K562 (cell line): Measurements from ENCODE around the gene MYO1E. TPM values are rescaled to one million over a fixed set of nuclear protein-coding genes. Genes with fewer than 3 reads are reported as not detected.

Experiments
- ATAC-seq: fragments of 200-7000 bp; cut with Tn5 transposase; 3 replicates; pipeline ENCODE4 v1.9.1; 2020; ENCODE audit warnings: moderate library complexity
- BruUV-seq: library from RNA; stranded (reverse); fragments of 400-500 nt; replicated peaks from 2 replicates; lab custom pipeline; 2021; lab: Mats Ljungman, UMichigan
- CTCF ChIA-PET: fragments of 300-600 bp; formaldehyde crosslinking; extraction: SDS; loops from one replicate; lab custom pipeline; 2021; ENCODE audit warnings: low intra/inter-chr PET ratio; lab: Yijun Ruan, JAX
- POLR2A ChIA-PET: fragments of 300-600, 350-650 bp; sonication (Branson Sonifier 250); formaldehyde crosslinking; extraction: SDS; loops from one replicate; lab custom pipeline; 2021; ENCODE audit warnings: antibody characterized with exemption, inconsistent platforms; lab: Yijun Ruan, JAX
- DNase-seq, 4 experiments: peaks; one replicate each; pipeline versions ENCODE4 v3.0.0 to v3.0.0-alpha.2; 2011 to 2018; ENCODE audit warnings: low spot score in 3 of 4, mixed read lengths in 3 of 4; ENCODE audit errors: extremely low read depth in 1 of 4
- FAIRE-seq: peaks from 2 replicates; lab custom pipeline; 2011; peaks lifted over from hg19 to GRCh38; lab: Jason Lieb, UNC
- H2AFZ ChIP-seq: 2 replicates; pipeline ENCODE4 v1.6.0; 2011; ENCODE audit warnings: low read depth, low read length, control low read depth, inconsistent platforms
- H3K27ac ChIP-seq: fragments of 200-600 bp; 3 replicates; pipeline ENCODE4 v1.8.0; 2011; ENCODE audit warnings: low read depth, mild to moderate bottlenecking, control low read depth, inconsistent platforms, low read length, moderate library complexity, mixed read lengths; ENCODE audit errors: extremely low read depth
- H3K27me3 ChIP-seq, 2 experiments: fragments of 300-600 bp in 1 of 2; 2 replicates in 1 of 2; 3 replicates in 1 of 2; pipeline versions ENCODE4 v1.6.0 to v1.8.0; 2011; ENCODE audit warnings: inconsistent platforms in 2 of 2, low read length in 2 of 2, mild to moderate bottlenecking in 1 of 2, mixed read lengths in 1 of 2, moderate library complexity in 1 of 2; ENCODE audit not compliant: control insufficient read depth in 2 of 2, insufficient read depth in 2 of 2
- H3K36me3 ChIP-seq: fragments of 300-600 bp; 3 replicates; pipeline ENCODE4 v1.8.0; 2011; ENCODE audit warnings: mild to moderate bottlenecking, low read length, inconsistent platforms; ENCODE audit not compliant: control insufficient read depth, insufficient read depth
- H3K4me1 ChIP-seq, 2 experiments: fragments of 200-600 bp in 1 of 2; replicated peaks in 1 of 2; 2 replicates in 1 of 2; 3 replicates in 1 of 2; pipeline versions ENCODE4 v1.5.1 to v1.8.0; 2011; ENCODE audit warnings: inconsistent platforms in 2 of 2, low read length in 2 of 2, mild to moderate bottlenecking in 1 of 2, mixed read lengths in 1 of 2, moderate library complexity in 1 of 2; ENCODE audit not compliant: control insufficient read depth in 2 of 2, insufficient read depth in 2 of 2
- H3K4me2 ChIP-seq: 2 replicates; pipeline ENCODE4 v1.6.1; 2011; ENCODE audit warnings: low read length, control low read depth, inconsistent platforms, mixed read lengths; ENCODE audit not compliant: insufficient read depth
- H3K4me3 ChIP-seq: fragments of 200-600 bp; sonication (generic), shearing (Covaris generic); 2 replicates; pipeline ENCODE4 v1.5.1; 2016; ENCODE audit warnings: control low read depth, inconsistent platforms
- H3K79me2 ChIP-seq: fragments of 200-600 bp; 3 replicates; pipeline ENCODE4 v1.8.0; 2011; ENCODE audit warnings: low read length, inconsistent platforms; ENCODE audit not compliant: control insufficient read depth, insufficient read depth
- H3K9ac ChIP-seq, 2 experiments: 2 replicates each; pipeline versions ENCODE4 v1.6.0 to v1.6.1; 2011; ENCODE audit warnings: low read depth in 2 of 2, low read length in 2 of 2, control low read depth in 1 of 2, inconsistent platforms in 1 of 2, mild to moderate bottlenecking in 1 of 2, mixed read lengths in 1 of 2; ENCODE audit not compliant: insufficient read depth in 1 of 2
- H3K9me1 ChIP-seq: one replicate; pipeline ENCODE4 v1.6.0; 2011; ENCODE audit warnings: inconsistent platforms, mild to moderate bottlenecking, low read length, moderate library complexity; ENCODE audit not compliant: control insufficient read depth, insufficient read depth
- H3K9me3 ChIP-seq: replicated peaks from 2 replicates; pipeline ENCODE4 v1.5.1; 2011; ENCODE audit warnings: low read depth, low read length, inconsistent platforms; ENCODE audit not compliant: control insufficient read depth, insufficient read depth
- H4K20me1 ChIP-seq: replicated peaks from 2 replicates; pipeline ENCODE4 v1.6.1; 2011; ENCODE audit warnings: low read length, inconsistent platforms, mixed read lengths; ENCODE audit not compliant: control insufficient read depth, insufficient read depth
- GATAD2B ChIP-seq: fragments of 450-650 bp; IDR thresholded peaks from 2 replicates; pipeline ENCODE4 v1.6.1; 2017; ENCODE audit warnings: mild to moderate bottlenecking, borderline replicate concordance
- NFRKB ChIP-seq: fragments of 450-650 bp; IDR thresholded peaks from 2 replicates; pipeline ENCODE4 v1.6.1; 2016; ENCODE audit warnings: low read depth
- RCOR1 ChIP-seq, 2 experiments: IDR thresholded peaks; 2 replicates each; pipeline ENCODE4 v1.6.1; 2012; ENCODE audit warnings: low read depth in 2 of 2, low read length in 2 of 2, borderline replicate concordance in 1 of 2, improper control_type of control experiment in 1 of 2
- SMARCA4 ChIP-seq: fragments of 450-650 bp; IDR thresholded peaks from 2 replicates; pipeline ENCODE4 v1.6.1; 2016
- TEAD2 ChIP-seq: fragments of 450-650 bp; IDR thresholded peaks from 2 replicates; pipeline ENCODE4 v1.6.1; 2016; ENCODE audit warnings: missing genetic modification characterization, control low read depth, missing compliant biosample characterization
- TFAP4 ChIP-seq: sonication (generic); formaldehyde crosslinking; IDR thresholded peaks from 2 replicates; pipeline ENCODE4 v1.8.0; 2022; ENCODE audit warnings: missing genetic modification reagents, mild to moderate bottlenecking, moderate library complexity, borderline replicate concordance
- ZNF280A ChIP-seq: fragments of 450-650 bp; IDR thresholded peaks from 2 replicates; pipeline ENCODE4 v1.6.1; 2018; ENCODE audit warnings: mild to moderate bottlenecking, low read depth; ENCODE audit not compliant: partially characterized antibody
- ZNF639 ChIP-seq, 2 experiments: fragments of 200-800 bp in 1 of 2; sonication (Bioruptor generic) in 1 of 2; sonication (generic) in 1 of 2; formaldehyde crosslinking in 1 of 2; IDR thresholded peaks in 1 of 2; conservative IDR thresholded peaks in 1 of 2; 2 replicates each; pipeline versions ENCODE4 v1.5.0 to v1.6.1; 2016 to 2020; ENCODE audit warnings: missing compliant biosample characterization in 1 of 2, missing genetic modification characterization in 1 of 2, missing genetic modification reagents in 1 of 2
- ZNF668 ChIP-seq: fragments of 250-450 bp; sonication (Bioruptor Pico); IDR thresholded peaks from 2 replicates; pipeline ENCODE4 v1.8.0; 2022; ENCODE audit warnings: mild to moderate bottlenecking, inconsistent platforms
- WGBS: fragments of 100-300 bp; shearing (Covaris generic); methylation state at CpG from one replicate; pipeline ENCODE4 v1.1.6; 2016; ENCODE audit warnings: low coverage, mixed read lengths; ENCODE audit not compliant: insufficient coverage; ENCODE audit errors: missing lambda C conversion rate; 5-methylcytosine and 5-hydroxymethylcytosine counted together
- in situ Hi-C: fragments of 300-500 bp; cut with MboI; formaldehyde crosslinking; loops from 4 replicates; pipeline ENCODE4 v1.15.0; 2018; ENCODE audit warnings: inconsistent platforms, mixed read lengths
- intact Hi-C: fragments of 100-400 bp; cut with micrococcal nuclease; formaldehyde crosslinking; loops from 2 replicates; pipeline ENCODE4 v1.14.2; 2022
- polyA plus RNA-seq, 8 experiments: library from polyadenylated mRNA; depleted of rRNA in 4 of 8; stranded (reverse) in 5 of 8; unstranded in 3 of 8; fragments of >200 nt; fragmentation: Nextera tagmentation in 2 of 8; fragmentation: Illumina TruSeq in 1 of 8; extraction: Ambion mirVana in 2 of 8; extraction: Trizol in 1 of 8; gene quantifications; 2 replicates each; pipeline versions ENCODE4 v1.2.1 to v1.2.3, GENCODE V29; 2011 to 2014; ENCODE audit warnings: inconsistent platforms in 1 of 8, missing spikeins in 1 of 8
- total RNA-seq, 7 experiments: library from RNA; depleted of rRNA in 6 of 7; stranded (reverse); fragments of >200 nt in 6 of 7; fragmentation: Illumina TruSeq in 2 of 7; extraction: Trizol in 2 of 7; gene quantifications; 2 replicates each; pipeline versions ENCODE4 v1.2.1 to v1.2.3, GENCODE V29; 2011 to 2021; ENCODE audit warnings: low replicate concordance in 1 of 7
- TF ChIP-seq, protein P1 (sequence below): fragments of 250-450 bp; sonication (Bioruptor Pico); IDR thresholded peaks from 2 replicates; pipeline ENCODE4 v1.8.0; 2022; ENCODE audit warnings: inconsistent platforms

The MYO1E gene
- total and polyA plus RNA-seq, 9 of the 15 experiments (the other 6 are each of a cell fraction or from before 2014, with no cell fraction given): under 0.01 to 0.44 (median 0.01) TPM; not detected in 6

GRCh38 chr15:59116141-59116540 is 256.5 kb downstream of the MYO1E start (continued):
- TF ChIP-seq, protein P1, sequence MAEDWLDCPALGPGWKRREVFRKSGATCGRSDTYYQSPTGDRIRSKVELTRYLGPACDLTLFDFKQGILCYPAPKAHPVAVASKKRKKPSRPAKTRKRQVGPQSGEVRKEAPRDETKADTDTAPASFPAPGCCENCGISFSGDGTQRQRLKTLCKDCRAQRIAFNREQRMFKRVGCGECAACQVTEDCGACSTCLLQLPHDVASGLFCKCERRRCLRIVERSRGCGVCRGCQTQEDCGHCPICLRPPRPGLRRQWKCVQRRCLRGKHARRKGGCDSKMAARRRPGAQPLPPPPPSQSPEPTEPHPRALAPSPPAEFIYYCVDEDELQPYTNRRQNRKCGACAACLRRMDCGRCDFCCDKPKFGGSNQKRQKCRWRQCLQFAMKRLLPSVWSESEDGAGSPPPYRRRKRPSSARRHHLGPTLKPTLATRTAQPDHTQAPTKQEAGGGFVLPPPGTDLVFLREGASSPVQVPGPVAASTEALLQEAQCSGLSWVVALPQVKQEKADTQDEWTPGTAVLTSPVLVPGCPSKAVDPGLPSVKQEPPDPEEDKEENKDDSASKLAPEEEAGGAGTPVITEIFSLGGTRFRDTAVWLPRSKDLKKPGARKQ (CRISPR knock-in tag): no peak
- no peak for TF ChIP-seq TFAP4 (CRISPR knock-in tag)
- no peak for TF ChIP-seq TEAD2 (tag)
- TF ChIP-seq ZNF280A: no peak
- TF ChIP-seq NFRKB: no peak

- no peak for DNase-seq
- Histone ChIP-seq H3K27me3 (no peaks in the 10 kb centered on the region), H3K27ac (no peak overlapping the region), H3K4me2 (no peak overlapping the region), H3K36me3 (peaks cover 92% of the 10 kb centered on the region), H3K4me3 (no peak overlapping the region), H3K79me2 (peaks cover 14% of the 10 kb centered on the region; the same call in 2 of the 3 replicates), H3K9me1 (no peaks in the 10 kb centered on the region), H3K4me1 (peaks cover 0 to 10% of the 10 kb centered on the region in 2 experiments; a peak in 4 of 5 replicates), H4K20me1 (no peaks in the 10 kb centered on the region; the same call in none of the 2 replicates), H3K9ac (no peak overlapping the region), H2AFZ (no peak overlapping the region), H3K9me3 (no peaks in the 10 kb centered on the region)
- BruUV-seq: no TSS peak
- FAIRE-seq: no peak
- POLR2A ChIA-PET: interaction anchor here (1.2 to 4.4 kb wide), 2 partner anchors 8 to 16 kb away, joined by 5 to 27 read pairs; partner anchors contain the start of gene CCNB2
- in situ Hi-C loops (no loop called here), intact Hi-C loops (no loop called here)
- 67% methylated on average over 2 of the region's 2 CpGs for WGBS
- ATAC-seq: no peak
- CTCF ChIA-PET: interaction anchor here (0.6 kb wide), 1 partner anchor 870 kb away, joined by 4 read pairs; no protein-coding TSS in a partner anchor
- TF ChIP-seq GATAD2B (no peak), RCOR1 (IDR thresholded peaks at IDR 0.05; ENCODE audit: borderline replicate concordance in 1 of 2, low read depth in 2 of 2, low read length in 2 of 2) (no peak), SMARCA4 (no peak), ZNF639 (CRISPR knock-in tag; conservative IDR thresholded peaks at IDR 0.05 in 1 of 2, IDR thresholded peaks at IDR 0.05 in 1 of 2) (no peak), ZNF668 (CRISPR knock-in tag) (no peak)
- TF ChIP-seq, protein P1 (CRISPR knock-in tag): no peak
Observed at GRCh38 chr15:59115047-59115446, 257.6 kb downstream of the MYO1E start.
